HepG2 (cell line): ENCODE data around the gene WDR7. TPM values are rescaled to one million over a fixed set of nuclear protein-coding genes. Genes with fewer than 3 reads are reported as not detected.

Experiments used
- ATAC-seq: fragments of 200-7000 bp; cut with Tn5 transposase; 3 replicates; pipeline ENCODE4 v1.9.1; 2020; ENCODE audit warnings: mild to moderate bottlenecking, moderate library complexity
- BruUV-seq: library from RNA; stranded (reverse); fragments of 400-500 nt; replicated peaks from 2 replicates; lab custom pipeline; 2021; lab: Mats Ljungman, UMichigan
- CTCF ChIA-PET: fragments of 300-600 bp; formaldehyde crosslinking; extraction: SDS; loops from one replicate; lab custom pipeline; 2021; ENCODE audit warnings: low total read pairs, inconsistent platforms, low intra/inter-chr PET ratio; lab: Yijun Ruan, JAX
- POLR2A ChIA-PET: fragments of 350-600 bp; sonication (Branson Sonifier 250); formaldehyde crosslinking; loops from one replicate; lab custom pipeline; 2020; ENCODE audit warnings: antibody characterized with exemption, inconsistent platforms; lab: Yijun Ruan, JAX
- DNase-seq: peaks from one replicate; pipeline ENCODE4 v3.0.0-alpha.2; 2015; ENCODE audit warnings: low spot score
- FAIRE-seq: peaks from 3 replicates; lab custom pipeline; 2011; peaks lifted over from hg19 to GRCh38; lab: Jason Lieb, UNC
- H2AFZ ChIP-seq: one replicate; pipeline ENCODE4 v1.6.1; 2011; ENCODE audit warnings: low read length, inconsistent platforms
- H3K27ac ChIP-seq: fragments of 300-600 bp; 3 replicates; pipeline ENCODE4 v1.8.0; 2011; ENCODE audit warnings: mixed run types, mild to moderate bottlenecking, mixed read lengths, low read length, inconsistent platforms; ENCODE audit not compliant: insufficient read depth; ENCODE audit errors: extremely low read length
- H3K27me3 ChIP-seq, 2 experiments: fragments of 200-600 bp in 1 of 2; 2 replicates in 1 of 2; 3 replicates in 1 of 2; pipeline versions ENCODE4 v1.6.0 to v1.8.0; 2011; ENCODE audit warnings: low read length in 2 of 2, mild to moderate bottlenecking in 2 of 2, moderate library complexity in 2 of 2, inconsistent platforms in 1 of 2; ENCODE audit not compliant: insufficient read depth in 2 of 2, control insufficient read depth in 1 of 2
- H3K36me3 ChIP-seq, 2 experiments: fragments of 200-600 bp in 1 of 2; replicated peaks in 1 of 2; 2 replicates in 1 of 2; 3 replicates in 1 of 2; pipeline versions ENCODE4 v1.5.1 to v1.8.0; 2011; ENCODE audit warnings: low read length in 2 of 2, inconsistent platforms in 1 of 2; ENCODE audit not compliant: insufficient read depth in 2 of 2, control insufficient read depth in 1 of 2
- H3K4me1 ChIP-seq: 2 replicates; pipeline ENCODE4 v1.5.1; 2012; ENCODE audit warnings: low read length, inconsistent platforms; ENCODE audit not compliant: insufficient read depth
- H3K4me2 ChIP-seq: 2 replicates; pipeline ENCODE4 v1.6.0; 2011; ENCODE audit warnings: low read depth, low read length, inconsistent platforms
- H3K4me3 ChIP-seq, 3 experiments: fragments of 200-600 bp in 1 of 3; sonication (generic), shearing (Covaris generic) in 1 of 3; replicated peaks in 1 of 3; 2 replicates each; pipeline ENCODE4 v1.5.1; 2011 to 2016; ENCODE audit warnings: low read length in 3 of 3, inconsistent platforms in 2 of 3, low read depth in 2 of 3, mild to moderate bottlenecking in 2 of 3, control low read depth in 1 of 3, mixed read lengths in 1 of 3; ENCODE audit not compliant: insufficient read depth in 1 of 3
- H3K79me2 ChIP-seq: one replicate; pipeline ENCODE4 v1.6.1; 2011; ENCODE audit warnings: low read length, inconsistent platforms; ENCODE audit not compliant: insufficient read depth
- H3K9ac ChIP-seq: 2 replicates; pipeline ENCODE4 v1.6.0; 2011; ENCODE audit warnings: mild to moderate bottlenecking, low read depth, low read length, inconsistent platforms; ENCODE audit not compliant: insufficient read depth
- H3K9me3 ChIP-seq: 2 replicates; pipeline ENCODE4 v1.5.1; 2012; ENCODE audit warnings: mild to moderate bottlenecking, low read length
- H4K20me1 ChIP-seq: 2 replicates; pipeline ENCODE4 v1.6.0; 2011; ENCODE audit warnings: inconsistent platforms, mild to moderate bottlenecking, low read length, moderate library complexity; ENCODE audit not compliant: insufficient read depth
- CBX5 ChIP-seq: sonication (generic); formaldehyde crosslinking; IDR thresholded peaks from 2 replicates; pipeline ENCODE4 v1.4.0; 2020; ENCODE audit warnings: missing genetic modification reagents, borderline replicate concordance
- FOSL2 ChIP-seq: sonication (generic); formaldehyde crosslinking; IDR thresholded peaks from 2 replicates; pipeline ENCODE4 v1.4.0; 2020; ENCODE audit warnings: missing genetic modification reagents
- GABPB1 ChIP-seq: IDR thresholded peaks from 2 replicates; pipeline ENCODE4 v1.6.1; 2016; ENCODE audit warnings: mild to moderate bottlenecking, missing genetic modification reagents, moderate library complexity, missing compliant biosample characterization
- SRSF9 ChIP-seq: fragments of 200-400 bp; formaldehyde crosslinking; IDR thresholded peaks from 2 replicates; pipeline ENCODE4 v1.6.1; 2018; ENCODE audit warnings: borderline replicate concordance, mild to moderate bottlenecking, low read depth, low read length; ENCODE audit not compliant: insufficient read depth, poor library complexity, severe bottlenecking
- YEATS4 ChIP-seq: sonication (generic); formaldehyde crosslinking; IDR thresholded peaks from 2 replicates; pipeline ENCODE4 v1.4.0; 2020; ENCODE audit warnings: missing genetic modification reagents, borderline replicate concordance
- ZBTB7B ChIP-seq: sonication (generic); formaldehyde crosslinking; IDR thresholded peaks from 2 replicates; pipeline ENCODE4 v1.4.0; 2020; ENCODE audit warnings: missing genetic modification reagents
- ZNF556 ChIP-seq: sonication (generic); formaldehyde crosslinking; IDR thresholded peaks from 2 replicates; pipeline ENCODE4 v1.4.0; 2020; ENCODE audit warnings: mild to moderate bottlenecking, missing genetic modification reagents, borderline replicate concordance
- WGBS: methylation state at CpG from one replicate; pipeline ENCODE4 v1.1.6; 2017; ENCODE audit warnings: low lambda C conversion rate; 5-methylcytosine and 5-hydroxymethylcytosine counted together
- in situ Hi-C: cut with HindIII; loops from 2 replicates; pipeline ENCODE4 v1.10.0; 2017; ENCODE audit warnings: low pct_unique_long_range_greater_than_20kb; ENCODE audit not compliant: extremely low pct_ligation_motif_present
- intact Hi-C: fragments of 100-400 bp; cut with micrococcal nuclease; formaldehyde crosslinking; loops from one replicate; pipeline ENCODE4 v1.10.0; 2022; ENCODE audit not compliant: unreplicated experiment
- polyA plus RNA-seq, 8 experiments: library from polyadenylated mRNA; depleted of rRNA in 3 of 8; stranded (reverse) in 7 of 8; unstranded in 1 of 8; fragments of >200 nt; fragmentation: Illumina TruSeq in 4 of 8; extraction: Trizol in 4 of 8; gene quantifications; 2 replicates each; pipeline versions ENCODE4 v1.2.1 to v1.2.3, GENCODE V29; 2011 to 2016; ENCODE audit warnings: low read depth in 4 of 8, missing spikeins in 1 of 8, mixed read lengths in 1 of 8; ENCODE audit not compliant: insufficient read depth in 1 of 8
- total RNA-seq, 5 experiments: library from RNA; depleted of rRNA; stranded (reverse); fragments of >200 nt; fragmentation: Illumina TruSeq; extraction: Trizol; gene quantifications; 2 replicates each; pipeline ENCODE4 v1.2.3, GENCODE V29; 2016; ENCODE audit warnings: low read depth in 1 of 5
- TF ChIP-seq, protein P1 (sequence below): sonication (generic); formaldehyde crosslinking; IDR thresholded peaks from 2 replicates; pipeline ENCODE4 v1.9.0; 2022; ENCODE audit warnings: low read depth, missing genetic modification reagents

The WDR7 gene
- total and polyA plus RNA-seq, 2 of the 13 experiments (the other 11 are each of a cell fraction or from before 2014, with no cell fraction given): 2.0 to 7.8 TPM

DNA sequence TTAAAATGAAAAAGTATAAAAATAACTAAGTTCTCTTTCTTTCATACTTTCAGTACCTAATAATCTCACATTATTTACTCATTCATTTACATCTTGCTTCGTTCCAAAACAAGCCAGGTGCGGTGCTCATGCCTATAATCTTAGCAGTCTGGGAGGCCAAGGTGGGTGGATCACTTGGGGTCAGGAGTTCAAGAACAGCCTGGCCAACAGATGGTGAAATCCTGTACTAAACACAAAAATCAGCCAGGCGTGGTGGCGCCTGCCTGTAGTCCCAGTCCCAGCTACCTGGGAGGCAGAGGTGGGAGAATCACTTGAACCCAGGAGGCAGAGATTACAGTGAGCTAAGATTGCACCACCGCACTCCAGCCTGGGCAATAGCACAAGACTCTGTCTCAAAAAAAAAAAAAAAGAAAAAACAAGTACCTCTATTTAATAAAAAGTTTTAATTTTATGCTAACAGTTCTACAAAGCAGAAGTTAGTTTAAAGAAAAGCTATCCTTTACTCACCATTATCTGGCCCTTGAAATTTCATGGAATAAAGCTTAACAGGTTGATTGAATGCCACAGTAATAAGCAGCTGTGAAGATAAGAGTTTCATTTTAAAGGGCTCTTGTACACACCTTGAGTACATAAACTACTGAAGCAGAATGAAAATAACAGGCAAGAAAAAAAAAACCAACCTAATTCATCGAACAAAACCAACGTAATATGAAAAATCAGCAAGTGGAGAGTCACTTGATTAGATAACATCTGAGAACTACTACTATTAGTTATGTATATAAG is 35.2 kb upstream of the WDR7 start:
- 84% methylated on average over 7 of the region's 7 CpGs for WGBS
- H3K9ac ChIP-seq: no peak overlapping the region
- H3K27ac ChIP-seq: no peak overlapping the region
- intact Hi-C loops (no loop called here), in situ Hi-C loops (no loop called here)
- H2AFZ ChIP-seq: no peak overlapping the region
- no peaks in the 10 kb centered on the region for H3K4me1 ChIP-seq
- FAIRE-seq (no peak), DNase-seq (no peak), ATAC-seq (no peak)
- H3K4me3 ChIP-seq: no peak overlapping the region
- H3K9me3 ChIP-seq: no peaks in the 10 kb centered on the region
- BruUV-seq: no TSS peak
- no peaks in the 10 kb centered on the region for H3K79me2 ChIP-seq
- TF ChIP-seq SRSF9 (no peak), FOSL2 (no peak), YEATS4 (no peak), ZBTB7B (no peak), CBX5 (CRISPR knock-in tag) (no peak), ZNF556 (CRISPR knock-in tag) (no peak), GABPB1 (CRISPR knock-in tag) (no peak)
- TF ChIP-seq, protein P1, sequence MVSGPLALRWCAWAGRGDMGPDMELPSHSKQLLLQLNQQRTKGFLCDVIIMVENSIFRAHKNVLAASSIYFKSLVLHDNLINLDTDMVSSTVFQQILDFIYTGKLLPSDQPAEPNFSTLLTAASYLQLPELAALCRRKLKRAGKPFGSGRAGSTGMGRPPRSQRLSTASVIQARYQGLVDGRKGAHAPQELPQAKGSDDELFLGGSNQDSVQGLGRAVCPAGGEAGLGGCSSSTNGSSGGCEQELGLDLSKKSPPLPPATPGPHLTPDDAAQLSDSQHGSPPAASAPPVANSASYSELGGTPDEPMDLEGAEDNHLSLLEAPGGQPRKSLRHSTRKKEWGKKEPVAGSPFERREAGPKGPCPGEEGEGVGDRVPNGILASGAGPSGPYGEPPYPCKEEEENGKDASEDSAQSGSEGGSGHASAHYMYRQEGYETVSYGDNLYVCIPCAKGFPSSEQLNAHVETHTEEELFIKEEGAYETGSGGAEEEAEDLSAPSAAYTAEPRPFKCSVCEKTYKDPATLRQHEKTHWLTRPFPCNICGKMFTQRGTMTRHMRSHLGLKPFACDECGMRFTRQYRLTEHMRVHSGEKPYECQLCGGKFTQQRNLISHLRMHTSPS: no peak
- no peak overlapping the region for H3K4me2 ChIP-seq
- ChIA-PET POLR2A (no interaction called here), CTCF (no interaction called here)
- H3K36me3 ChIP-seq: peaks cover 10 to 62% of the 10 kb centered on the region in 2 experiments
- H4K20me1 ChIP-seq: no peaks in the 10 kb centered on the region; the same call in 1 of the 2 replicates
- H3K27me3 ChIP-seq: no peaks in the 10 kb centered on the region
